AG10803 (cell line): ENCODE data around the gene ACACA.

Experiments
- DNase-seq: peaks from one replicate; pipeline ENCODE4 v3.0.0; 2010; ENCODE audit warnings: low read depth
- H3K4me3 ChIP-seq: 2 replicates; pipeline ENCODE4 v1.5.1; 2011; ENCODE audit warnings: mild to moderate bottlenecking, low read length, control low read depth
- TF ChIP-seq, protein P1 (sequence below): conservative IDR thresholded peaks from 2 replicates; pipeline ENCODE4 v1.5.1; 2011; ENCODE audit warnings: mild to moderate bottlenecking, low read length, control low read depth, inconsistent platforms

Gene ACACA

DNA sequence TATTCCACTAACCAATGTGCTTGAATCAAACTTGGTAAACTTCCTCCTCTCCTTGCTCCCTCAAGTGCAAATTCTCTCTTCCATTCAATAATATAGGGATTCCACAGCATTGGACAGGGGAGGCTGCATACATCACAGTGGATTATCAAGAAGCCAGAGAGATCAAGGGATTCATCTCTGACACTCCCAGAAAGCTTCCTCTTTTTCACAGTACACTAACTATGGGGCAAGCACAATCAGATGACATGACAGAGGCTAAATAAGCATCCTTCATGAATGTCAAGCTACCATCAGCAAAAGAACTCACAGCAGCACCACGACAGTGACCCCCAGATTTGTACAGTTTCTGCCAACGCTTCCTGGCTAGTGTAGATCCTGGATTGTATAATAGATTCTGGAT is 209.3 kb downstream of the ACACA start:
- TF ChIP-seq, protein P1, sequence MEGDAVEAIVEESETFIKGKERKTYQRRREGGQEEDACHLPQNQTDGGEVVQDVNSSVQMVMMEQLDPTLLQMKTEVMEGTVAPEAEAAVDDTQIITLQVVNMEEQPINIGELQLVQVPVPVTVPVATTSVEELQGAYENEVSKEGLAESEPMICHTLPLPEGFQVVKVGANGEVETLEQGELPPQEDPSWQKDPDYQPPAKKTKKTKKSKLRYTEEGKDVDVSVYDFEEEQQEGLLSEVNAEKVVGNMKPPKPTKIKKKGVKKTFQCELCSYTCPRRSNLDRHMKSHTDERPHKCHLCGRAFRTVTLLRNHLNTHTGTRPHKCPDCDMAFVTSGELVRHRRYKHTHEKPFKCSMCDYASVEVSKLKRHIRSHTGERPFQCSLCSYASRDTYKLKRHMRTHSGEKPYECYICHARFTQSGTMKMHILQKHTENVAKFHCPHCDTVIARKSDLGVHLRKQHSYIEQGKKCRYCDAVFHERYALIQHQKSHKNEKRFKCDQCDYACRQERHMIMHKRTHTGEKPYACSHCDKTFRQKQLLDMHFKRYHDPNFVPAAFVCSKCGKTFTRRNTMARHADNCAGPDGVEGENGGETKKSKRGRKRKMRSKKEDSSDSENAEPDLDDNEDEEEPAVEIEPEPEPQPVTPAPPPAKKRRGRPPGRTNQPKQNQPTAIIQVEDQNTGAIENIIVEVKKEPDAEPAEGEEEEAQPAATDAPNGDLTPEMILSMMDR = no peak
- DNase-seq = no peak
- H3K4me3 ChIP-seq = no peak overlapping the region

DNA sequence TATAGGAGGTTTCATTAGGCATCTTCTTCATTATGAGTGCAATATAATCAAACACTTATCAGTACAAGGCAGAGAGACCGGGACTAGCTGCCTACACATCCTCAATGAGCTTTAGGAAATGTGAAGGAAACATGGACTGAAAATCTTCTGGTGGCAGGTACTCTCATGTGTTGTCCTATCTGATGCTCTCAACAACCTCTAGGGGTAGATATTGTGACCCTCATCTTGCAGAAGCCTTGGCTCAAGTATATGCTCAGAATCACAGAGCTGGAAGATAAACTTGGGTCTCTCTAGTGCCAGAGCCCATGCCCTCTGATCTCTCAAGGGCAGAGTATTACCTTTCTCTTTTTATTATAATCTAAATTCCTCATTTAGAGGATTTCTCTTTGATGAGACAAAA is 212.4 kb downstream of the ACACA start:
- TF ChIP-seq, protein P1 = no peak
- DNase-seq = no peak
- no peak overlapping the region for H3K4me3 ChIP-seq

DNA sequence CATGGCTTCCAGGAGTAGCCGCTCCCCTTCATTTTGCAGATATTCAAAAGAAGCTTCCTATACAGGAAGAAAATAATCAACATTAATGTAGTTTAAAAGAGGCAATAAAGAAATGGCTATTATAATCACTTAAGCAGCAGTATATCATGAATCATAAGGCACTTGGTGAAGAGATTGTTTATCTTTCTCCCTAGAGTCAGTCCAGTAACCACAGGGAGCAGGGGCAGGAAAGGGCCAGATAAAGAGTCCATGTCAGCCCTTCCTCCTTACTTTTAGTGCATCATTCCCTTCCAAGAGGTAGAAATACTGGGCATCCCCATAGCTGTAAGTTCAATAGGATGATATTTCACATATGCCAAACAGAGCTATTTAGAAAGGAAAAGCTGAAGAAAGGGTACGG is 215.4 kb downstream of the ACACA start:
- TF ChIP-seq, protein P1 = no peak
- no peak for DNase-seq
- H3K4me3 ChIP-seq = no peak overlapping the region

DNA sequence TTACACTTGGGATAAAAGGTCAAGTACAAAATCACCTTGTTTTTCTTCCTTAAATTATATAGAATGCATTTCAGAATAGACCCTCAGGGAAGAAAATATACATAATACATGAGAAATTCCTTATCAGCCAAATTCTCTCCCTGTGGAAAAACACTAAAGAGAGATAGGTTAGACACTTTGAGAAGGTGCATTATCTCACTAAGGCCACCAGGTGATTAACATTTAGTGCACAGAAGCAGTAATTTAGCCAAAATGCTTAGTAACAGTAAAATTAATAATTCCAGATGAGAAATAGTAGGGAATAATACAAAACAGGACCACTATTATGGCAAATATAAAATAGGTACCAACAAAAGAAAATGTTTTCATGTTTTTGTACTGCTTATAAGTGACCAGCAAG is 216.1 kb downstream of the ACACA start:
- DNase-seq = no peak
- TF ChIP-seq, protein P1 = no peak
- no peak overlapping the region for H3K4me3 ChIP-seq

DNA sequence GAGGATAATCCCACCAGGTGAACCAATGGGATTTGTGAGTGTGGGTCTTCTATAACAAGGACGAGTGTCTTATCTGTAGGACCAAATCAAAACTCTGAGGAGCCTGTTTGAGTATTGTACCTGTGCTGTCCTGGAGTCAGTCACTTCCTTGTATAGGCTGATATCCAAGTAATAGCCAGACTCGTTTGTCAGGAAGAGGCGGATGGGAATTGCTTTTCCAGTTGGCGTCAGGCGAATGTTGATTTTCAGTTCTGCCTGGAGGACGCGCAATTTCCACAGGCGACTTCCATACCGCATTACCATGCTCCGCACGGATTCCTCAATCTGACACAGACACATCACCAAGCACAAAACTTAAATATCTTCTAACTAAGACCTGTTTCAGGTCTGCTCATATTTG is 218.5 kb downstream of the ACACA start:
- DNase-seq = no peak
- no peak overlapping the region for H3K4me3 ChIP-seq
- TF ChIP-seq, protein P1 = no peak

DNA sequence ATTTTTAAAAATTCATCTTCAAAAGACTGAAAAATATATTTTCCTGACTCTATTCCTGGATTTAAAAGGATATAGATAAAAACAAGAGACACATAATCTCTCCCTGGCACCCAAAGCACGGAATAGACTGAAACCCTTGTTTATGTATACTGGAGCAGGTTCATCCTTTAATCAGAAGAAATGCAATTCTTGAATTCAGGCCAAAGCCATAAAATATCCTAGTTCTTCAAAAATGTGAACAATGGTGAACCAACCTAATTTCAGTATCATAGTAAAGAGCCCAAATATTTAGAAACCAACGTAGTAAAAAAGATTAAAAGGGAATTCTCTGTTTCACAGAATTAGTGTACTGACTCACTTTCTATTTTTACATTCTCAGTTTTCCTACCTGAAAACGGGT is 219.4 kb downstream of the ACACA start:
- H3K4me3 ChIP-seq = no peak overlapping the region
- DNase-seq = no peak
- TF ChIP-seq, protein P1 = no peak

DNA sequence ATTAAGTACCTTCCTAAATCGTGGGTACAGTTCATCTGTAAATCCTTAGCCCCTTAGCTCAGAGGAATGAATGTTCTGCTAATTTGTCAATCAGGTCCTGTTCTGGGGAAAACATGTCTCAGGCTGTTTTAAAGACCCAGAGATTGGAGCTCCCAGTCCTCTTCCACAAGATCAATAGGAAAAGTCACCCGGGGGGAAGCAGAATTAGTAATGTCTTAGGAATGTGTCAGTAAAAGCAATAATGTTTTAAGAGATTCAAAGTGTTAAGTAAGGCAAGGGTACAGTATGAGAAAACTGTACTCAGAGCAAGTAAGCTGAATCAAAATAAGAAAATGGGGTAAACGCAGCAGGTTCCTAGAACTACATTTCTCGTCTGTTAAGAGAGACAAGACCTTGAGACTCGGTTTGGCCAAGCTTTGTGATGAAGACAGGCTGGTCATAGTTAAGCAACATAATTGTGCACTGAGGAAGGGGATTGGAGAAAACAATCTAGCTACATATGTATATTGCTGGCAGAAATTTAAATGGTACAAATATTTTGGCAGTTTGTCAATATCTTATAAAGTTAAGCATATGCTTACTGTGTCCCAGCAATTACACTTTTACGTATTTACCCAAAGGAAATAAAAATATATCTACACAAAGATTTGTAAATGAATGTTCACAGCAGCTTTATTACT is 223.7 kb downstream of the ACACA start:
- H3K4me3 ChIP-seq = no peak overlapping the region
- TF ChIP-seq, protein P1 = no peak
- DNase-seq = peak; percentile 11
